ENCODE data around the gene NCMAP.

The NCMAP gene

DNA sequence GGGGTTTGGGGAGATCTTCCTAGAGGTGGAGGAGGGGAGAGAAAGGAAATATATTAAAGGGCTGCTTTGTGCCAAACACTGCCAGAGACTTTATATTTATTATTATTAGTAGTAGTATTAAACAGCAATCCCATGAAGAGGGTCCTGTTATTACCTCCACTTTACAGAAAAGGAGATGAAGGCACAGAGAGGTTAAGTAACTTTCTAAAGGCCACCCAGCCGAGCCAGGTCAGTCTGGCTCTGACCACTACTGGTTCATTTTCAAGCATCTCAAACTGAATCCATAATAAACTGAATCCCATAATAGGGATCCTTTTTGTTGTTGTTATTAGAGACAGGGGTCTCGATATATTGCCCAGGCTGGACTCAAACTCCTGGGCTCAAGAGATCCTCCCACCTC lies 12.6 kb downstream of the NCMAP start:
- Histone ChIP-seq H3K4me1 (ENCODE audit: control insufficient read depth, insufficient read depth, low read depth, low read length) (peaks cover 14% of the 10 kb centered on the region), H4K8ac (ENCODE audit: low read length) (no peak overlapping the region), H3K36me3 (ENCODE audit: control insufficient read depth in 1 of 2, insufficient read depth in 2 of 2, low read depth in 1 of 2, low read length in 2 of 2) (no peaks in the 10 kb centered on the region), H2BK12ac (ENCODE audit: low read length in 2 of 2) (no peak overlapping the region), H3K14ac (ENCODE audit: low read length in 2 of 2) (no peak overlapping the region), H3K23ac (ENCODE audit: low read length in 2 of 2) (no peak overlapping the region), H4K91ac (ENCODE audit: low read length) (no peak overlapping the region), H2BK5ac (ENCODE audit: low read depth, low read length, poor library complexity, severe bottlenecking) (no peak overlapping the region), H2AK5ac (ENCODE audit: low read length, severe bottlenecking) (no peak overlapping the region), H3K4me3 (ENCODE audit: insufficient read depth in 1 of 2, low read depth in 1 of 2, low read length in 2 of 2) (no peak overlapping the region), H2BK120ac (ENCODE audit: low read depth, low read length) (no peak overlapping the region), H3K18ac (ENCODE audit: low read depth in 1 of 2, low read length in 2 of 2) (no peak overlapping the region), H3K27me3 (ENCODE audit: control insufficient read depth in 1 of 2, insufficient read depth in 1 of 2, low read length in 2 of 2) (peaks cover 0 to 24% of the 10 kb centered on the region in 2 experiments), H3K4me2 (ENCODE audit: low read length, poor library complexity, severe bottlenecking) (no peak overlapping the region), H2BK15ac (ENCODE audit: low read depth, poor library complexity, severe bottlenecking) (no peak overlapping the region), H3K9ac (ENCODE audit: low read length) (no peak overlapping the region), H3K79me1 (replicated peaks; ENCODE audit: low read length, poor library complexity, severe bottlenecking) (no peaks in the 10 kb centered on the region), H3K27ac (ENCODE audit: low read length, poor library complexity, severe bottlenecking) (no peak overlapping the region), H2AFZ (ENCODE audit: low read depth, low read length) (no peak overlapping the region), H3K4ac (ENCODE audit: low read depth in 1 of 2, low read length in 2 of 2) (no peak overlapping the region), H3K9me3 (ENCODE audit: control insufficient read depth, low read length) (no peaks in the 10 kb centered on the region)
- WGBS: no CpG with 5 or more reads among the region's 2 CpGs
- no peak for DNase-seq

DNA sequence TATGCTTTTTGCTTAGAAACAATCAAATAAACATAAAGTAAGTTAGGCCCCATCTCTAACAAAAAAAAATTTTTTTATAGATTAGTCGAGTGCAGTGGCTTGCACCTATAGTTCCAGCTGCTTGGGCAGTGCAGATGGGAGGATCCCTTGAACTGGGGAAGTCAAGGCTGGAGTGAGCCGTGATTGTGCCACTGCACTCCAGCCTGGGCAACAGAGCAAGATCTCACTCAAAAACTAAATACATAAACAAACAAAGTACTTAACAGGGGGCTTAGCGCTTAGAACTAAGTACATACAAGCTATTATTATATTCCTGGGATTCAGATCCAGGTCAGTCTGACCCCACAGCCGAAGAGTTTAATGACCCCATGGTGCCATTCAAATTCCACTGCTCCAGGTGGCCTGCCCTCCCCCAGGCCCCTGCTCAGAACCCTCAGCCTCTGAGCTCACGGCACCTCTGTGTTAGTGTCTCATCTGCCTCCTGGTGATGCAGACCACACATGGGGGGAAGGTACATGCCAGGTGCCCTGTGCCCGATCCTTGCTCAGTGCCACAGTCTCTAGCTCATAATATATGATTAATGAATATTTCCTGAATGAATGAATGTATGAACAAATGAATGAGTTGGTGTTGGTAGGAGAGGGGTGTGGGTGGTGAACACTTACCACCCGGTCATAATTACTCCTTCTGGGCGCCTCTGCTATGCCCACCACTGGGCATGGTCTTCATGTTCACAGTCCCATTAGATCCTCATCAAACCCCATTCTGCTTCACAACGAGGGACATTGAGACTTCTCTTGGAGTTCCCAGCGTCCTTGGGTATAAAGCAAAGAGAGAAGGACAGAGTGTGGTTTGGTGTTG lies 14.6 kb downstream of the NCMAP start:
- H3K9me3 ChIP-seq (ENCODE audit: control insufficient read depth, low read length): no peaks in the 10 kb centered on the region
- WGBS: 80% methylated on average over 7 of the region's 10 CpGs

DNA sequence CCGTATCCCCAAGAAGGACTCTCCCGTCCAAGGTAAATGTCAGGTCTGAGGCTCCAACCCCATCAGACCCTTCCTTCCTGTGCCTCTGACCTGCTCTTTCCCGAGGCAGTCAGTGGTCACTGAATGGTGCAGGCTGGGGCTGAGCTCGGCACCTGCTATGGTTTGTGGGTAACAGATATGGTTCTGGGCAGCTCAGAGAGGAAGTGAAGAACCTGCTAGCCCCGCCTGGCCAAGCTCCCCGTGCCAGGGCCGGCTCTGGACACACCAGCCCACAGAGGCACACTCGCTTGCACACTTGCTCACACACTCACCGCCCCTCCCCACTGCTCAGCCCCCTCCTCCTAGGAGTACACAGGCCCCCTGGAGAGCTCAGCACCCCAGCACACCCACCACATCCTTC lies 16.4 kb downstream of the NCMAP start:
- no peak overlapping the region for H3K27ac ChIP-seq (ENCODE audit: low read length, poor library complexity, severe bottlenecking)
- H3K9me3 ChIP-seq (ENCODE audit: control insufficient read depth, low read length): no peaks in the 10 kb centered on the region
- no peak overlapping the region for H2AK5ac ChIP-seq (ENCODE audit: low read length, severe bottlenecking)
- H2BK5ac ChIP-seq (ENCODE audit: low read depth, low read length, poor library complexity, severe bottlenecking): no peak overlapping the region
- H3K79me1 ChIP-seq (replicated peaks; ENCODE audit: low read length, poor library complexity, severe bottlenecking): no peaks in the 10 kb centered on the region
- DNase-seq: no peak
- no peak overlapping the region for H3K18ac ChIP-seq (ENCODE audit: low read depth in 1 of 2, low read length in 2 of 2)
- H2BK15ac ChIP-seq (ENCODE audit: low read depth, poor library complexity, severe bottlenecking): no peak overlapping the region
- H3K36me3 ChIP-seq (ENCODE audit: control insufficient read depth in 1 of 2, insufficient read depth in 2 of 2, low read depth in 1 of 2, low read length in 2 of 2): no peaks in the 10 kb centered on the region
- no peak overlapping the region for H3K4ac ChIP-seq (ENCODE audit: low read depth in 1 of 2, low read length in 2 of 2)
- H2BK120ac ChIP-seq (ENCODE audit: low read depth, low read length): no peak overlapping the region
- 93% methylated on average over 8 of the region's 9 CpGs for whole genome bisulfite sequencing
- H3K9ac ChIP-seq (ENCODE audit: low read length): no peak overlapping the region
- H3K4me1 ChIP-seq (ENCODE audit: control insufficient read depth, insufficient read depth, low read depth, low read length): peaks cover 8% of the 10 kb centered on the region
- H4K8ac ChIP-seq (ENCODE audit: low read length): no peak overlapping the region
- H2AFZ ChIP-seq (ENCODE audit: low read depth, low read length): no peak overlapping the region
- H3K14ac ChIP-seq (ENCODE audit: low read length in 2 of 2): no peak overlapping the region
- no peak overlapping the region for H3K4me3 ChIP-seq (ENCODE audit: insufficient read depth in 1 of 2, low read depth in 1 of 2, low read length in 2 of 2)
- no peak overlapping the region for H2BK12ac ChIP-seq (ENCODE audit: low read length in 2 of 2)
- peaks cover 0 to 8% of the 10 kb centered on the region in 2 experiments for H3K27me3 ChIP-seq (ENCODE audit: control insufficient read depth in 1 of 2, insufficient read depth in 1 of 2, low read length in 2 of 2)
- H3K23ac ChIP-seq (ENCODE audit: low read length in 2 of 2): no peak overlapping the region
- no peak overlapping the region for H4K91ac ChIP-seq (ENCODE audit: low read length)
- H3K4me2 ChIP-seq (ENCODE audit: low read length, poor library complexity, severe bottlenecking): no peak overlapping the region

More for the DNA sequence above, 14.6 kb downstream of the NCMAP start:
- Histone ChIP-seq H3K79me1 (replicated peaks; ENCODE audit: low read length, poor library complexity, severe bottlenecking) (no peaks in the 10 kb centered on the region), H3K4me3 (ENCODE audit: insufficient read depth in 1 of 2, low read depth in 1 of 2, low read length in 2 of 2) (no peak overlapping the region), H2AK5ac (ENCODE audit: low read length, severe bottlenecking) (no peak overlapping the region), H2BK12ac (ENCODE audit: low read length in 2 of 2) (no peak overlapping the region), H3K18ac (ENCODE audit: low read depth in 1 of 2, low read length in 2 of 2) (peak overlapping the region in 1 of 2 experiments; percentile 55), H3K27me3 (ENCODE audit: control insufficient read depth in 1 of 2, insufficient read depth in 1 of 2, low read length in 2 of 2) (peaks cover 0 to 11% of the 10 kb centered on the region in 2 experiments), H2BK15ac (ENCODE audit: low read depth, poor library complexity, severe bottlenecking) (no peak overlapping the region), H2BK120ac (ENCODE audit: low read depth, low read length) (no peak overlapping the region), H2BK5ac (ENCODE audit: low read depth, low read length, poor library complexity, severe bottlenecking) (no peak overlapping the region), H4K91ac (ENCODE audit: low read length) (no peak overlapping the region), H3K9ac (ENCODE audit: low read length) (no peak overlapping the region), H3K27ac (ENCODE audit: low read length, poor library complexity, severe bottlenecking) (no peak overlapping the region), H3K4me2 (ENCODE audit: low read length, poor library complexity, severe bottlenecking) (no peak overlapping the region), H3K4me1 (ENCODE audit: control insufficient read depth, insufficient read depth, low read depth, low read length) (peaks cover 14% of the 10 kb centered on the region), H3K4ac (ENCODE audit: low read depth in 1 of 2, low read length in 2 of 2) (no peak overlapping the region), H3K36me3 (ENCODE audit: control insufficient read depth in 1 of 2, insufficient read depth in 2 of 2, low read depth in 1 of 2, low read length in 2 of 2) (no peaks in the 10 kb centered on the region), H4K8ac (ENCODE audit: low read length) (no peak overlapping the region), H3K23ac (ENCODE audit: low read length in 2 of 2) (no peak overlapping the region), H2AFZ (ENCODE audit: low read depth, low read length) (no peak overlapping the region), H3K14ac (ENCODE audit: low read length in 2 of 2) (no peak overlapping the region)
- DNase-seq: no peak

DNA sequence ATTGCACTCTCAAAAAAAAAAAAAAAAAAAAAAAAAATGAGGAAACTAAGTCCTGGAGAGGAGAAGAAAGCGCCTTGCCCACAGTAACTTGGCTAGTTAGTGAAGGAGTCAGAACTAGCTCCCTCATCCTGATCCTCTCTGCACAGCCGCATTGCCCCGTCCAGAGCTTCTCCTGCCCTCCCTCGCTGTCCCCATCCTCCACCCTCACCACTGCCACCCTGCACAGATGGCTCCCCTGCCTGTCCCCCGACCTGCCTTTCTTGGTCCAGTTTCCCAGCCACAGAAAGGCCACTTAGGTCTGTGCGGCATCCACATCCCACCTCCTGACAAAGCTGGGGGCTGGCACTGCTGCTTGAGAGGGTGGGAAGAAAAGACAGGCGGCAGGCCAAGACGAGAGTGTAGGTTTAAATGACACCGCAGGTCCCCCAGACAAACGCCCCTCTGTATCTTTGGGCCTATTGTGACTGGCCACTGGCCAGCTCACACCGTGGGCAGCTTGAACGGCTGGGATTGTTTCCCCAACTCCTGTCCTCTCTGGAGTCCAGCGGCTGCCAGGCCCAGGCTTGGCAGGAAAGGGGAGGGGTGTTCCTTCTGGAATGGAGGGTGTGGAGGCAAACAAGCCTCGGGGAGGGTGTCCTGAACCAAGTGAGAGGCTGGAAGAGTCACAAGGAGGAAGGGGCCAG lies 20.2 kb downstream of the NCMAP start:
- no peak for DNase-seq
- H2BK12ac ChIP-seq (ENCODE audit: low read length in 2 of 2): no peak overlapping the region

More for the DNA sequence above, 20.2 kb downstream of the NCMAP start:
- Histone ChIP-seq H3K18ac (ENCODE audit: low read depth in 1 of 2, low read length in 2 of 2) (no peak overlapping the region), H3K79me1 (replicated peaks; ENCODE audit: low read length, poor library complexity, severe bottlenecking) (no peaks in the 10 kb centered on the region), H4K91ac (ENCODE audit: low read length) (no peak overlapping the region), H3K36me3 (ENCODE audit: control insufficient read depth in 1 of 2, insufficient read depth in 2 of 2, low read depth in 1 of 2, low read length in 2 of 2) (no peaks in the 10 kb centered on the region), H3K9ac (ENCODE audit: low read length) (no peak overlapping the region), H2BK5ac (ENCODE audit: low read depth, low read length, poor library complexity, severe bottlenecking) (no peak overlapping the region), H2AK5ac (ENCODE audit: low read length, severe bottlenecking) (no peak overlapping the region), H3K4me3 (ENCODE audit: insufficient read depth in 1 of 2, low read depth in 1 of 2, low read length in 2 of 2) (no peak overlapping the region), H3K14ac (ENCODE audit: low read length in 2 of 2) (no peak overlapping the region), H2BK15ac (ENCODE audit: low read depth, poor library complexity, severe bottlenecking) (no peak overlapping the region), H3K27me3 (ENCODE audit: control insufficient read depth in 1 of 2, insufficient read depth in 1 of 2, low read length in 2 of 2) (peaks cover 5 to 23% of the 10 kb centered on the region in 2 experiments), H3K4me1 (ENCODE audit: control insufficient read depth, insufficient read depth, low read depth, low read length) (no peaks in the 10 kb centered on the region), H3K23ac (ENCODE audit: low read length in 2 of 2) (no peak overlapping the region), H3K27ac (ENCODE audit: low read length, poor library complexity, severe bottlenecking) (no peak overlapping the region), H3K4me2 (ENCODE audit: low read length, poor library complexity, severe bottlenecking) (no peak overlapping the region), H3K4ac (ENCODE audit: low read depth in 1 of 2, low read length in 2 of 2) (no peak overlapping the region), H2BK120ac (ENCODE audit: low read depth, low read length) (no peak overlapping the region), H2AFZ (ENCODE audit: low read depth, low read length) (no peak overlapping the region), H4K8ac (ENCODE audit: low read length) (peak overlapping the region; percentile 41), H3K9me3 (ENCODE audit: control insufficient read depth, low read length) (no peaks in the 10 kb centered on the region)
- WGBS: 86% methylated on average over 13 of the region's 14 CpGs

Data from mesenchymal stem cell (in vitro differentiated cells and primary cell).